ENCODE results near the gene CD302.
"Not testable (repeated sequence)": the region's sequence is repeated elsewhere in the genome, so short reads cannot be mapped to it uniquely, and the experiment has no call there.

CD302 gene

GRCh38 chr2:159795841-159796690 lies 1.9 kb downstream of the CD302 start:
- DNase-seq (ENCODE audit: low read depth in 1 of 2, low spot score in 1 of 2), result no peak

GRCh38 chr2:159793326-159793725 lies 4.7 kb downstream of the CD302 start:
- no peak for DNase-seq (ENCODE audit: low read depth in 1 of 2, low spot score in 1 of 2)

GRCh38 chr2:159792599-159792998 lies 5.4 kb downstream of the CD302 start:
- no peak for DNase-seq (ENCODE audit: low read depth in 1 of 2, low spot score in 1 of 2)

- DNase-seq (ENCODE audit: low read depth in 1 of 2, low spot score in 1 of 2), result no peak
Measured at GRCh38 chr2:159792036-159792435, 6.0 kb downstream of the CD302 start.

- DNase-seq (ENCODE audit: low read depth in 1 of 2, low spot score in 1 of 2), result no peak
Measured at GRCh38 chr2:159790323-159790722, 7.7 kb downstream of the CD302 start.

GRCh38 chr2:159788253-159788652 lies 9.8 kb downstream of the CD302 start:
- no peak for DNase-seq (ENCODE audit: low read depth in 1 of 2, low spot score in 1 of 2)

- not testable (repeated sequence) for DNase-seq (ENCODE audit: low read depth in 1 of 2, low spot score in 1 of 2)
Measured at GRCh38 chr2:159787647-159788046, 10.4 kb downstream of the CD302 start.

- no peak for DNase-seq (ENCODE audit: low read depth in 1 of 2, low spot score in 1 of 2)
Measured at GRCh38 chr2:159786938-159787337, 11.1 kb downstream of the CD302 start.

- no peak for DNase-seq (ENCODE audit: low read depth in 1 of 2, low spot score in 1 of 2)
Measured at GRCh38 chr2:159785195-159785594, 12.8 kb downstream of the CD302 start.

- DNase-seq (ENCODE audit: low read depth in 1 of 2, low spot score in 1 of 2), result not testable (repeated sequence)
Measured at GRCh38 chr2:159784744-159785143, 13.3 kb downstream of the CD302 start.

- no peak for DNase-seq (ENCODE audit: low read depth in 1 of 2, low spot score in 1 of 2)
Measured at GRCh38 chr2:159783556-159783955, 14.5 kb downstream of the CD302 start.

GRCh38 chr2:159776321-159776720 lies 21.7 kb downstream of the CD302 start:
- no peak for DNase-seq (ENCODE audit: low read depth in 1 of 2, low spot score in 1 of 2)

GRCh38 chr2:159775021-159775420 lies 23.0 kb downstream of the CD302 start:
- DNase-seq (ENCODE audit: low read depth in 1 of 2, low spot score in 1 of 2), result no peak

GRCh38 chr2:159774370-159774990 lies 23.5 kb downstream of the CD302 start:
- no peak for DNase-seq (ENCODE audit: low read depth in 1 of 2, low spot score in 1 of 2)

- no peak for DNase-seq (ENCODE audit: low read depth in 1 of 2, low spot score in 1 of 2)
Measured at GRCh38 chr2:159773886-159774285, 24.1 kb downstream of the CD302 start.

GRCh38 chr2:159773426-159773825 lies 24.6 kb downstream of the CD302 start:
- DNase-seq (ENCODE audit: low read depth in 1 of 2, low spot score in 1 of 2), result no peak

GRCh38 chr2:159769147-159769546 lies 28.9 kb downstream of the CD302 start:
- DNase-seq (ENCODE audit: low read depth in 1 of 2, low spot score in 1 of 2), result no peak

GRCh38 chr2:159762075-159762474 lies 35.9 kb downstream of the CD302 start:
- DNase-seq (ENCODE audit: low read depth in 1 of 2, low spot score in 1 of 2), result no peak

- DNase-seq (ENCODE audit: low read depth in 1 of 2, low spot score in 1 of 2), result no peak
Measured at GRCh38 chr2:159760326-159760725, 37.7 kb downstream of the CD302 start.

GRCh38 chr2:159759577-159759976 lies 38.4 kb downstream of the CD302 start:
- no peak for DNase-seq (ENCODE audit: low read depth in 1 of 2, low spot score in 1 of 2)

- no peak for DNase-seq (ENCODE audit: low read depth in 1 of 2, low spot score in 1 of 2)
Measured at GRCh38 chr2:159758686-159759085, 39.3 kb downstream of the CD302 start.

- no peak for DNase-seq (ENCODE audit: low read depth in 1 of 2, low spot score in 1 of 2)
Measured at GRCh38 chr2:159758239-159758638, 39.8 kb downstream of the CD302 start.

- DNase-seq (ENCODE audit: low read depth in 1 of 2, low spot score in 1 of 2), result no peak
Measured at GRCh38 chr2:159755788-159756187, 42.2 kb downstream of the CD302 start.

Data from activated T-helper 1 cell treated with anti-CD3 and anti-CD28 coated beads, Interleukin-2, amount 50 U/mL, for 16 hours (primary cell).